Astrocyte of the cerebellum (primary cell): ENCODE measurements around the gene DLD.

ENCODE experiments used
- DNase-seq: peaks from one replicate; pipeline ENCODE4 v3.0.0-alpha.2; 2011; ENCODE audit warnings: low read depth
- H3K4me3 ChIP-seq: 2 replicates; pipeline ENCODE4 v1.5.1; 2011; ENCODE audit warnings: mild to moderate bottlenecking, low read depth, low read length, moderate library complexity
- CTCF ChIP-seq: IDR thresholded peaks from 2 replicates; pipeline ENCODE4 v1.5.1; 2012; ENCODE audit warnings: low read length, low read depth, moderate library complexity, mild to moderate bottlenecking; ENCODE audit errors: missing control alignments
- in situ Hi-C: cut with HindIII; loops from 2 replicates; pipeline ENCODE4 v1.10.0; 2017; ENCODE audit warnings: low sequenced_read_pairs

Gene DLD

GRCh38 chr7:107934991-107935770 is 44.2 kb downstream of the DLD start:
- H3K4me3 ChIP-seq, result no peak overlapping the region
- DNase-seq, result peak; percentile 82
- in situ Hi-C loops, result loop anchor here (5.0 kb wide), 1 partner anchor 47 kb away; no protein-coding TSS in a partner anchor
- no peak for TF ChIP-seq CTCF

GRCh38 chr7:107936312-107936711 is 45.3 kb downstream of the DLD start:
- no peak for TF ChIP-seq CTCF
- no peak overlapping the region for H3K4me3 ChIP-seq
- in situ Hi-C loops, result no loop called here
- no peak for DNase-seq

GRCh38 chr7:107937531-107937930 is 46.5 kb downstream of the DLD start:
- H3K4me3 ChIP-seq, result no peak overlapping the region
- no peak for TF ChIP-seq CTCF
- DNase-seq, result no peak
- in situ Hi-C loops, result no loop called here

GRCh38 chr7:107938456-107939250 is 47.7 kb downstream of the DLD start:
- in situ Hi-C loops, result no loop called here
- no peak for DNase-seq
- TF ChIP-seq CTCF, result no peak
- H3K4me3 ChIP-seq, result no peak overlapping the region

- no peak for TF ChIP-seq CTCF
- no peak overlapping the region for H3K4me3 ChIP-seq
- in situ Hi-C loops, result no loop called here
- DNase-seq, result peak; percentile 89
These were observed 48.8 kb downstream of the DLD start for GRCh38 chr7:107939573-107940489.

GRCh38 chr7:107940951-107941350 is 50.0 kb downstream of the DLD start:
- TF ChIP-seq CTCF, result no peak
- DNase-seq, result no peak
- in situ Hi-C loops, result no loop called here
- H3K4me3 ChIP-seq, result no peak overlapping the region
